Activated CD4-positive, alpha-beta T cell treated with anti-CD3 and anti-CD28 coated beads, Interleukin-2, amount 50 U/mL, for 1 hour (primary cell): ENCODE results near the gene PDC.

Source experiments
- DNase-seq: peaks from one replicate; pipeline ENCODE4 v3.0.0-alpha.2; 2020

Gene PDC

GRCh38 chr1:186461014-186461413 is at the start of gene PDC:
PDC (minus strand) TSS chr1:186461114; CDS start chr1:186449459, 11,655 bp downstream.
- DNase-seq = no peak

GRCh38 chr1:186503190-186503589 is 42.3 kb upstream of the PDC start:
- DNase-seq = no peak

- DNase-seq = no peak
These were observed 41.2 kb upstream of the PDC start for GRCh38 chr1:186502087-186502486.

GRCh38 chr1:186500804-186501203 is 39.9 kb upstream of the PDC start:
- DNase-seq = no peak

GRCh38 chr1:186499571-186499970 is 38.7 kb upstream of the PDC start:
- no peak for DNase-seq

- DNase-seq = no peak
These were observed 37.9 kb upstream of the PDC start for GRCh38 chr1:186498695-186499389.

DNA sequence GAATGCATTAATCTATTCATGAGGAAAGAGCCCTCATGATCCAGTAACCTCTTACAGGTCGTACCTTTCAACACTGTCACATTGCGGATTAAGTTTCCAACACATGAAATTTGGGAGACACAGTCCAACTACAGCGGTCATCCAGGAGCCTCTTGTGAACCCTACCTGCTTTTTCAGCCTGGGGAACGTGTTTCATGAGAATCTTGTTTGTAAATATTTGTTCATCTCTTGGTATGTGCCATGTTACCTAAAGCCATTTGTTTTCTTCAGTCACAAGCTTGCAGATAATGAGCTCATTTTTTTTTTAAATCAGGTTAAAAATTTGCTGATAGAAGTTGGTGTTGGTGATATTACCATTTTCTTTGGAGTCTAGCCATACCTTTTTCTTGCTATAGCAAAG is 37.2 kb upstream of the PDC start:
- no peak for DNase-seq

GRCh38 chr1:186497651-186498050 is 36.7 kb upstream of the PDC start:
- no peak for DNase-seq

GRCh38 chr1:186496171-186496851 is 35.4 kb upstream of the PDC start:
- DNase-seq = no peak

DNA sequence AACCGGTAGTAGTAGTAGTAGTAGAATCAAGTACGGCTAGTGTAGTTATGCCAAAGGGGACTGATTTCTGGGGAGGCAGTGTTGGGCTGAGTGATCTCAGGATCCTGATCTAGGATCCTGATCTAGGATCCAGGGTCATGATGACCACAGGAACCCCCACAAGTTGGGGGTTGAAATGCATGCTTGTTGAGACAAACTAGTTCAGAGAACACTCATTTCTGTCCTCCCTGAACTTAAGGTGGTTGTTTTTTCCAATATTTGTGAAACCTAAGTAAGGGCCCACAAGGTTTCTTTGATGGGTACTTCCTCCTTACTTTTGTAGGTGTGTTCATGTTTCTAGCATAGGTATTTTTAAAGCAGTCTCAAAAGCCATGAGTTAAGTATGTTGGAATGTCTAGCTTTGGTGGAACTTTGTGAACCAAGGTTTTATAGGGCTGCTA is 33.9 kb upstream of the PDC start:
- DNase-seq = no peak

- no peak for DNase-seq
These were observed 31.8 kb upstream of the PDC start for GRCh38 chr1:186492531-186493291.

GRCh38 chr1:186491336-186491735 is 30.4 kb upstream of the PDC start:
- DNase-seq = no peak

- DNase-seq = no peak
These were observed 26.2 kb upstream of the PDC start for GRCh38 chr1:186487163-186487562.

DNA sequence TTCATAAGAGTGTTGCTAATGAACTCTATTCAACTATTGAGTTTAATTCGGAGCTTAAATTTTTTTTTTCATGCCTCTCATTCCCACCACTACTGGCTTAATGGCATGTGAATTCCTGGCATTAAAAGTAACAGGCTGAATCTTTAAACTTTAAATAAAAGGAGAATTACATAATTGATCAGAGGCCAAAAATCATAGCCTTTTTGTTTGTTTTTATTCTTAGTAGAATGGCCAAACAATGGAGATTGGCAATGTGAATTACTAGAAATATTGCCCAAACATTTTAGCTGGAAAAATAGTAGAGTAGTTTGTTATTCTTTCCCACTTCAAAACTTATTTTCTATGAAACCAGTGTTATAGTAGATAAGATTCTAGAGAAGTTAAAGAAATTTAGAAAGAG is 25.1 kb upstream of the PDC start:
- DNase-seq = no peak

DNA sequence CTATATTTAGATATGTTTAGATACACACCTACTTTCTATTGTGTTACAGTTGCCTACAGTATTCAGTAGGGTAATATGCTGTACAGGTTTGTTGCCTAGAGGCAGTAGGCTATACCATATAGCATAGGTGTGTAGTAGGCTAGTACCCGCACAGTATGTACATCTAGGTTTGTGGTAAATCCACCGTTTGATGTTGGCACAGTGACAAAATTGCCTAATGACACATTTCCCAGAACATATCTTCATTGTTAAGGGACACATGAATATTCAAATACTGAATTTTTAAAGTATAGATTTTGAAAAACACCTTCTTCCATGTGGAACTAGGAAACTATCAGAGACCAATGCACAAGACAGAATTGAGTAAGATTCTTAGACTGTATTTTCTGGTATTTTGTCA is 22.6 kb upstream of the PDC start:
- no peak for DNase-seq

DNA sequence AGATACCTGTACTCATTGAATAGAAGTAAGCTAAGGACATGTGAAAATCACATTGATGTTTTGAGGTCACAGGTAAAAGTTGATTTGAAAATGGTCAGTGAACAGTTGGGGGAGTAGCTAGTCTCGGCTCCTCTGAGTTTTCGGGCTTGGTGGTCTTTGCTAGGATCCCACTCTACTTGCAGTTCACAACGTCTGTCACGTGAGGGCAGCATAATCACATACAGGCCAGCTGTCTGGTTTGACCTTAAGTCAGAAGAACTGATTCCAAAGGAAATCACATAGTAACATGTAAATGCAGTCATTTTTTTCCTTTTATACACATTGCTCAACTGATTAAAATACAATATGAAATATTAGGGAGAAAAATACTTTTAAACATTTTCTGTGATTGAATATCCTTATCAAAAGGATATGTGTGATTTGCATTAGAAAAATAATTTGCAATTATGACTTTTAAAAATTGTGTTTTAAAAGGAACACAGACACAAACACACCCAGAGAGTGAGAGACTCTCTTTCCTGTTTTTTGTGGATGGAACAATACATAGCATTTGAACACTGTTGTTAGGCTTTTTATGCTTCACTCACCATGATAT is 21.8 kb upstream of the PDC start:
- DNase-seq = peak; percentile 25

- no peak for DNase-seq
These were observed 20.5 kb upstream of the PDC start for GRCh38 chr1:186481303-186481888.

DNA sequence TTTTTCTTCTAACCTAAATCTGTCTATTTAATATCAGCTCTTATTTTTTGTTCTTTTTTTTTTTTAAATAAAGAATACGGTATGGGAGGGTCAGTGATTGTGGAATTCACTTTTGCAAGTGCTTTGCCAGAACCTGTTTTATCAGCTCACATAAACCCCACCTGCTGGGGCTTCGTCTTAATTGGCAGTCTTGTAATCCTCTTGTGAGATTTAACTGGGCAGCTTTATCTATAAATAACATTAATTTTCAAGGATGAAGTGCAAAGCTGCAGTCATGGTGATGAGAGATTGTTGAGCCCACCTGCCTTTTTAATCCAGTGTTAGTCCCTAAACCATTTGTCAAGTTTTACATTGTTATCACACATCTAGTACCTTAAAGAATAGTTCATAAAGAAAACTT is 18.2 kb upstream of the PDC start:
- DNase-seq = no peak

GRCh38 chr1:186476264-186477040 is 15.5 kb upstream of the PDC start:
- DNase-seq = no peak

DNA sequence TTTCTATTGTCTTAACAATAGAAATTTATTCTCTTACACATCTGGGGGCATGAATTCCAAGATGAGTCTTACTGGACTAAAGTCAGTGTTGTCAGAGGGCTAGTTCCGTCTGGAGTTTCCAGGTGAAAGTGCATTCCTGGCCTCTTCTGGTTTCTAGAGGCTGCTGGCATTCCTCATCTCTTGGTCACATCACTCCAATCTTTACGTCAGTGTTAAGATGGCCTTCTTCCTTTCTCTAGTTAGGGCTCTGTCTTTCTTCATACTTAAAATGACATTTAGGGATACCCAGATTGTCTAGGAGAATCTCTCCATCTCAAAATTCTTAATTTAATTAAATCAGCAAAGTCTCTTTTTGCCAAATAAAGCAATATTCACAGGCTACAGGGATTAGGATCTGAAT is 13.3 kb upstream of the PDC start:
- no peak for DNase-seq

- no peak for DNase-seq
These were observed 12.1 kb upstream of the PDC start for GRCh38 chr1:186473047-186473446.

GRCh38 chr1:186465946-186466345 is 5.0 kb upstream of the PDC start:
- DNase-seq = no peak
